ENCODE measurements around the gene PPIG. TPM values are rescaled to one million over a fixed set of nuclear protein-coding genes. Genes with fewer than 3 reads are reported as not detected.

Gene PPIG
- total and polyA plus RNA-seq, 4 donors: 15.2 to 49.3 (median 24.2) TPM

GRCh38 chr2:169664978-169665930, 81.1 kb downstream of the PPIG start:
- Histone ChIP-seq H3K27me3 (ENCODE audit: control insufficient read depth in 4 of 4, insufficient read depth in 4 of 4, low read length in 3 of 4) (no peaks in the 10 kb centered on the region), H3K27ac (ENCODE audit: low read depth in 1 of 2, low read length in 2 of 2) (no peak overlapping the region), H3K9ac (ENCODE audit: low read depth in 1 of 2, low read length in 2 of 2) (no peak overlapping the region), H3K9me3 (ENCODE audit: control insufficient read depth in 4 of 4, low read length in 3 of 4) (no peaks in the 10 kb centered on the region), H3K36me3 (ENCODE audit: control insufficient read depth in 4 of 4, insufficient read depth in 3 of 4, low read depth in 1 of 4, low read length in 3 of 4) (no peaks in the 10 kb centered on the region), H3K4me1 (ENCODE audit: control insufficient read depth in 4 of 4, insufficient read depth in 4 of 4, low read length in 3 of 4) (no peaks in the 10 kb centered on the region), H3K4me3 (ENCODE audit: low read depth in 1 of 3, low read length in 3 of 3) (no peak overlapping the region)
- no peak for DNase-seq (ENCODE audit: low spot score)
- TF ChIP-seq REST (IDR thresholded peaks at IDR 0.05) (no peak), NR2F2 (IDR thresholded peaks at IDR 0.05) (no peak), FOXA2 (IDR thresholded peaks at IDR 0.05) (no peak), CTCF (IDR thresholded peaks at IDR 0.05; ENCODE audit: low read depth, low read length, missing input control) (no peak), SP1 (IDR thresholded peaks at IDR 0.05) (no peak), TAF1 (conservative IDR thresholded peaks at IDR 0.05) (no peak), YY1 (IDR thresholded peaks at IDR 0.05) (no peak), JUND (IDR thresholded peaks at IDR 0.05) (no peak), GABPA (IDR thresholded peaks at IDR 0.05 in 1 of 2, conservative IDR thresholded peaks at IDR 0.05 in 1 of 2) (no peak)
- 59% methylated on average over 1 of the region's 1 CpG for WGBS

DNA sequence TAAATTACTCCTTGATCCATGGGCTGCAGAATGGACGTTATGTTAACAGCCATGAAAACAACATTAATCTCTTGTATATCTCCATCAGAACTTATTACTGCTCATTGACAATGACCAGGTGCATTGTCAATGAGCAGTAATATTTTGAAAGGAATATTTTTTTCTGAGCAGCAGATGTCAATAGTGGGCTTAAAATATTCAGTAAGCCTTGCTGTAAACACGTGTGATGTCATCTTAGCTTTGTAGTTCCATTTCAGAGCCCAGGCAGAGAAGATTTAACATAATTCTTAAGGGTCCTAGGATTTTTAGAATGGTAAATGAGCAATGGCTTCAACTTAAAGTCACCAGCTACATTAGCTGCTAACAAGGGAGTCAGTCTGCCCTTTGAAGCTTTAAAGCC, 83.4 kb downstream of the PPIG start:
- no peak for DNase-seq (ENCODE audit: low spot score)
- TF ChIP-seq RAD21 (IDR thresholded peaks at IDR 0.05) (peak; percentile 52 to 57), RXRA (IDR thresholded peaks at IDR 0.05) (no peak), CTCF (IDR thresholded peaks at IDR 0.05; ENCODE audit: low read depth, low read length, missing input control) (no peak)
- H3K27me3 ChIP-seq (ENCODE audit: control insufficient read depth in 4 of 4, insufficient read depth in 4 of 4, low read length in 3 of 4): no peaks in the 10 kb centered on the region
- H3K4me3 ChIP-seq (ENCODE audit: low read depth in 1 of 3, low read length in 3 of 3): no peak overlapping the region
- no peaks in the 10 kb centered on the region for H3K36me3 ChIP-seq (ENCODE audit: control insufficient read depth in 4 of 4, insufficient read depth in 3 of 4, low read depth in 1 of 4, low read length in 3 of 4)
- no peak overlapping the region for H3K9ac ChIP-seq (ENCODE audit: low read depth in 1 of 2, low read length in 2 of 2)
- H3K27ac ChIP-seq (ENCODE audit: low read depth in 1 of 2, low read length in 2 of 2): no peak overlapping the region
- WGBS: 19% methylated on average over 2 of the region's 2 CpGs
- H3K9me3 ChIP-seq (ENCODE audit: control insufficient read depth in 4 of 4, low read length in 3 of 4): no peaks in the 10 kb centered on the region
- no peaks in the 10 kb centered on the region for H3K4me1 ChIP-seq (ENCODE audit: control insufficient read depth in 4 of 4, insufficient read depth in 4 of 4, low read length in 3 of 4)
